Keratinocyte (primary cell): ENCODE data around the gene HSFX4. TPM values are rescaled to one million over a fixed set of nuclear protein-coding genes. Genes with fewer than 3 reads are reported as not detected.
"Not testable (repeated sequence)": the region's sequence is repeated elsewhere in the genome, so short reads cannot be mapped to it uniquely, and the experiment has no call there.

Source experiments
- DNase-seq: peaks from one replicate; pipeline ENCODE4 v3.0.0-alpha.2; 2011; ENCODE audit warnings: low read depth, missing footprints, low spot score
- FAIRE-seq: peaks from 2 replicates; lab custom pipeline; 2011; peaks lifted over from hg19 to GRCh38; lab: Jason Lieb, UNC
- H2AFZ ChIP-seq: 2 replicates; pipeline ENCODE4 v1.6.0; 2012; ENCODE audit warnings: low read length, control low read depth, inconsistent platforms; ENCODE audit not compliant: control insufficient read depth
- H3K27ac ChIP-seq: 2 replicates; pipeline ENCODE4 v1.5.1; 2011; ENCODE audit warnings: low read length; ENCODE audit not compliant: control insufficient read depth, insufficient read depth
- H3K27me3 ChIP-seq: 3 replicates; pipeline ENCODE4 v1.6.0; 2011; ENCODE audit warnings: low read length; ENCODE audit not compliant: control insufficient read depth, insufficient read depth; ENCODE audit errors: extremely low read depth
- H3K36me3 ChIP-seq, 2 experiments: 2 replicates in 1 of 2; 3 replicates in 1 of 2; pipeline ENCODE4 v1.5.1; 2011; ENCODE audit warnings: low read length in 2 of 2, mild to moderate bottlenecking in 1 of 2; ENCODE audit not compliant: control insufficient read depth in 2 of 2, insufficient read depth in 2 of 2; ENCODE audit errors: extremely low read depth in 1 of 2
- H3K4me1 ChIP-seq: 3 replicates; pipeline ENCODE4 v1.5.1; 2011; ENCODE audit warnings: low read length; ENCODE audit not compliant: control insufficient read depth, insufficient read depth; ENCODE audit errors: extremely low read depth
- H3K4me2 ChIP-seq: 3 replicates; pipeline ENCODE4 v1.6.0; 2011; ENCODE audit warnings: low read depth, low read length; ENCODE audit not compliant: control insufficient read depth, insufficient read depth; ENCODE audit errors: extremely low read depth
- H3K4me3 ChIP-seq, 3 experiments: fragments of 200-600 bp in 1 of 3; sonication (generic) in 1 of 3; 2 replicates in 2 of 3; 3 replicates in 1 of 3; pipeline ENCODE4 v1.5.1; 2011 to 2016; ENCODE audit warnings: low read length in 3 of 3, mild to moderate bottlenecking in 3 of 3, control low read depth in 2 of 3, inconsistent platforms in 1 of 3, low read depth in 1 of 3, mixed read lengths in 1 of 3, mixed run types in 1 of 3, moderate library complexity in 1 of 3; ENCODE audit not compliant: control insufficient read depth in 2 of 3, insufficient read depth in 2 of 3; ENCODE audit errors: extremely low read depth in 1 of 3
- H3K79me2 ChIP-seq: 2 replicates; pipeline ENCODE4 v1.6.0; 2012; ENCODE audit warnings: low read length; ENCODE audit not compliant: control insufficient read depth, insufficient read depth
- H3K9ac ChIP-seq: 3 replicates; pipeline ENCODE4 v1.6.0; 2011; ENCODE audit warnings: low read length; ENCODE audit not compliant: control insufficient read depth, insufficient read depth; ENCODE audit errors: extremely low read depth
- H3K9me1 ChIP-seq: 3 replicates; pipeline ENCODE4 v1.6.0; 2011; ENCODE audit warnings: low read length; ENCODE audit not compliant: control insufficient read depth, insufficient read depth; ENCODE audit errors: extremely low read depth
- H3K9me3 ChIP-seq: 2 replicates; pipeline ENCODE4 v1.5.1; 2012; ENCODE audit warnings: low read depth, low read length; ENCODE audit not compliant: control insufficient read depth
- H4K20me1 ChIP-seq: 3 replicates; pipeline ENCODE4 v1.6.0; 2011; ENCODE audit warnings: low read length; ENCODE audit not compliant: control insufficient read depth, insufficient read depth; ENCODE audit errors: extremely low read depth
- dilution Hi-C: fragments of 300-500 bp; cut with MboI; formaldehyde crosslinking; loops from one replicate; pipeline ENCODE4 v1.7.0; 2020; ENCODE audit warnings: low sequenced_read_pairs; ENCODE audit not compliant: extremely low pct_ligation_motif_present
- polyA plus RNA-seq, 5 experiments: library from polyadenylated mRNA; depleted of rRNA in 3 of 5; stranded (reverse) in 3 of 5; stranded (forward) in 1 of 5; unstranded in 1 of 5; fragments of >200 nt; gene quantifications; 1 replicate in 1 of 5; 2 replicates in 3 of 5; 3 replicates in 1 of 5; pipeline versions ENCODE4 v1.2.1 to v1.2.3, GENCODE V29; 2011 to 2012; ENCODE audit warnings: missing spikeins in 2 of 5, low read depth in 1 of 5, low replicate concordance in 1 of 5
- TF ChIP-seq, protein P1 (sequence below), 3 experiments: IDR thresholded peaks in 1 of 3; conservative IDR thresholded peaks in 1 of 3; optimal IDR thresholded peaks in 1 of 3; 2 replicates in 2 of 3; 3 replicates in 1 of 3; pipeline versions ENCODE3 to v1.5.1; 2011; ENCODE audit warnings: low read length in 3 of 3, mild to moderate bottlenecking in 3 of 3, moderate library complexity in 2 of 3, control low read depth in 1 of 3, inconsistent platforms in 1 of 3; ENCODE audit not compliant: insufficient read depth in 2 of 3; ENCODE audit errors: extremely low read depth in 1 of 3

The HSFX4 gene
- polyA plus RNA-seq, 1 donor (not counting 4 experiments of a cell fraction or from before 2014, with no cell fraction given), result not detected

DNA sequence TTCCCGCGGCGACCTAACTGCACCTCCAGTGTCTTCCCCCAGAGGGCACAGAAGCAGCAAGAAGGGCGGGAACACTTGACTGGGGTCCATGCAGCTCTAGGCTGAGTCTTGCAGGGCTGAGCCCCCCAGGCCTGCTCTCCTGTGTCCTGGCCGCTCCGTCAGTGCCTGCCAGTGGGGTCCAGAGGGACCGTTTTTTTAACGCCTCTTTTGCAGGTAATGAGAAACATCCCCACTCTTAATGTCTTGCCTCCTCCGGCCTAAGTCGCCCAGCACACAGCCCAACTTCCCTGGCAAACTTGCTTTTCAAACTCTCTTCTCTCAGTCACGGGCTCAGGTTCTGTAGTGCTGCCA, 11.3 kb downstream of the HSFX4 start:
- TF ChIP-seq, protein P1, sequence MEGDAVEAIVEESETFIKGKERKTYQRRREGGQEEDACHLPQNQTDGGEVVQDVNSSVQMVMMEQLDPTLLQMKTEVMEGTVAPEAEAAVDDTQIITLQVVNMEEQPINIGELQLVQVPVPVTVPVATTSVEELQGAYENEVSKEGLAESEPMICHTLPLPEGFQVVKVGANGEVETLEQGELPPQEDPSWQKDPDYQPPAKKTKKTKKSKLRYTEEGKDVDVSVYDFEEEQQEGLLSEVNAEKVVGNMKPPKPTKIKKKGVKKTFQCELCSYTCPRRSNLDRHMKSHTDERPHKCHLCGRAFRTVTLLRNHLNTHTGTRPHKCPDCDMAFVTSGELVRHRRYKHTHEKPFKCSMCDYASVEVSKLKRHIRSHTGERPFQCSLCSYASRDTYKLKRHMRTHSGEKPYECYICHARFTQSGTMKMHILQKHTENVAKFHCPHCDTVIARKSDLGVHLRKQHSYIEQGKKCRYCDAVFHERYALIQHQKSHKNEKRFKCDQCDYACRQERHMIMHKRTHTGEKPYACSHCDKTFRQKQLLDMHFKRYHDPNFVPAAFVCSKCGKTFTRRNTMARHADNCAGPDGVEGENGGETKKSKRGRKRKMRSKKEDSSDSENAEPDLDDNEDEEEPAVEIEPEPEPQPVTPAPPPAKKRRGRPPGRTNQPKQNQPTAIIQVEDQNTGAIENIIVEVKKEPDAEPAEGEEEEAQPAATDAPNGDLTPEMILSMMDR (optimal IDR thresholded peaks at IDR 0.05 in 1 of 3, IDR thresholded peaks at IDR 0.05 in 1 of 3, conservative IDR thresholded peaks at IDR 0.05 in 1 of 3; ENCODE audit: extremely low read depth in 1 of 3, insufficient read depth in 2 of 3, low read length in 3 of 3), result peak; percentile 35 to 45 (median 35)
- not testable (repeated sequence) for H3K27me3 ChIP-seq, H3K9ac ChIP-seq

DNA sequence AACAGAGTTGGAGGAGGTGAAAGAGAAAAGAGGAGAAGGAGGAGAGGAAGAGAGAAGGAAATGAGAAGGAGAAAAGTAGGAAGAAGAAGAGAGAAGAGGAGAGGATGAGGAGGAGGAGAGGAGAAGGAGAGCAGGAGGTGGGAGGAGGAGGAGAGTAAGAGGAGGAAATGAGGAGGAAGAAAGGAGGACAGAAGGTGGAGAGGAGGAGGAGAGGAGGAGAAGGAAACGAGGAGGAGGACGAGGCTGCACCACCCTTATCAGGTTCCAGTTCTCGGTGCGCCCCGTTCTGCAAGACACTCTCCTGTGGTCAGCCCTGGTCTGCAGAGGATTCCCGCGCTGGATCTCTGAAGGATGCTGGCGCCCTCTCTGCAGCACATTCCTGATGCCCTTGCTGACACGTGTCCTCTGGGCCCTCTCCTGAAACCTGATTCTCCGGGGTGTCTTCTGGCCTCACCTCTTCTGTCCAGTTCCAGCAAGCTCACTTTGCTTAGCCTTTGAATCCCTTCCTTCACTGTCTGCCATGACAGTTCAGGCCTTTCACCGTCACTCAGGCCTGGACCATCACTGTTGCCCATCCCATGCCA, 15.8 kb downstream of the HSFX4 start:
- H3K27ac ChIP-seq, DNase-seq, dilution Hi-C loops, H3K9me1 ChIP-seq, H3K4me1 ChIP-seq, H3K4me2 ChIP-seq, H3K4me3 ChIP-seq, H3K27me3 ChIP-seq, H3K79me2 ChIP-seq, H4K20me1 ChIP-seq, H3K36me3 ChIP-seq, H3K9ac ChIP-seq, H2AFZ ChIP-seq, FAIRE-seq, H3K9me3 ChIP-seq: not testable (repeated sequence)

More for the DNA sequence above, 11.3 kb downstream of the HSFX4 start:
- Histone ChIP-seq H3K79me2 (peaks cover 12% of the 10 kb centered on the region), H3K4me2 (peak overlapping the region; percentile 32)
- H3K9me1 ChIP-seq, H3K4me1 ChIP-seq, DNase-seq, H4K20me1 ChIP-seq, H3K9me3 ChIP-seq, H3K36me3 ChIP-seq, dilution Hi-C loops, H3K4me3 ChIP-seq, FAIRE-seq, H2AFZ ChIP-seq, H3K27ac ChIP-seq: not testable (repeated sequence)

DNA sequence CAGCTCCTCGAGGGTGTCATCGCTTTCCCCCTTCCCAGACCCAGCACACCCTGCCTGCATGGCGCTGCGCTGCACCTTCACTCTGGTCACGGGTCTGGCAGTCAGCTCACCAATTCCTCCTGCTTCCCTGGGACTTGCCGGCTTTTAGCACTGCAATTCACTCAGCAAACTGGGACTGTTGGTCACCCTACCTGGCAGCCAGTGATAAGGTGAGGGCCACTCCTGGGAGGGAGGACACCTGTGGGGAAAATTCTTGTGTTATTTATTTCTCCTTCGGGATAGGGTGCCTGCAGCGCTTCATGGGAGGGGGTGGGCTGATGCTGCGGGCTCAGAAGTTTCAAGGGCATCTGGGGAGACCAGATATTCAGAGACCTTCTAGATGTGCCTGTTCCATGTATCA, 16.4 kb downstream of the HSFX4 start:
- H3K4me1 ChIP-seq, H3K27ac ChIP-seq, H3K9me1 ChIP-seq, H3K4me2 ChIP-seq, H3K9ac ChIP-seq, H3K4me3 ChIP-seq, H3K27me3 ChIP-seq, H3K36me3 ChIP-seq, H4K20me1 ChIP-seq, dilution Hi-C loops, H2AFZ ChIP-seq, DNase-seq, H3K79me2 ChIP-seq, H3K9me3 ChIP-seq, FAIRE-seq: not testable (repeated sequence)

- H2AFZ ChIP-seq, FAIRE-seq, H3K4me2 ChIP-seq, DNase-seq, H3K36me3 ChIP-seq, H3K79me2 ChIP-seq, dilution Hi-C loops, H3K9me1 ChIP-seq, H3K4me3 ChIP-seq, H3K9me3 ChIP-seq, H3K9ac ChIP-seq, H3K27ac ChIP-seq, H4K20me1 ChIP-seq, H3K27me3 ChIP-seq, H3K4me1 ChIP-seq: not testable (repeated sequence)
Measured at GRCh38 chrX:149946932-149947331, 17.6 kb downstream of the HSFX4 start.
